Measurements from ENCODE around the gene BDH1. TPM values are rescaled to one million over a fixed set of nuclear protein-coding genes. Genes with fewer than 3 reads are reported as not detected.

The BDH1 gene
- total and polyA plus RNA-seq, 12 donors: 5.7 to 31.1 (median 11.5) TPM

- no peaks in the 10 kb centered on the region for H3K4me1 ChIP-seq (replicated peaks in 1 of 2)
- H3K36me3 ChIP-seq (replicated peaks in 1 of 2): no peaks in the 10 kb centered on the region
- intact Hi-C loops (cut with DNase I): loop anchor here in 1 of 2 donors (5.0 kb wide), 1 partner anchor 72 kb away; no protein-coding TSS in a partner anchor
- WGBS, 4 donors: 61 to 65% (median 63%) methylated on average over 12 of the region's 12 CpGs
- no peak for DNase-seq
- H3K9me3 ChIP-seq (replicated peaks in 1 of 3): no peaks in the 10 kb centered on the region
- H3K4me3 ChIP-seq: no peak overlapping the region
- no peak for TF ChIP-seq POLR2A (IDR thresholded peaks at IDR 0.05)
- no peak for TF ChIP-seq CTCF (IDR thresholded peaks at IDR 0.05)
- no peak overlapping the region for H3K27ac ChIP-seq
- H3K27me3 ChIP-seq: no peaks in the 10 kb centered on the region
These were observed 39.9 kb upstream of the BDH1 start for GRCh38 chr3:197595470-197596185.

- Histone ChIP-seq H3K9me3 (replicated peaks in 1 of 3) (no peaks in the 10 kb centered on the region), H3K4me1 (replicated peaks in 1 of 2) (no peaks in the 10 kb centered on the region), H3K4me3 (no peak overlapping the region), H3K27me3 (no peaks in the 10 kb centered on the region), H3K36me3 (replicated peaks in 1 of 2) (no peaks in the 10 kb centered on the region), H3K27ac (no peak overlapping the region)
- no peak for DNase-seq
- WGBS, 4 donors: 71 to 82% (median 74%) methylated on average over 9 of the region's 9 CpGs
- intact Hi-C loops (cut with DNase I): no loop called here
- TF ChIP-seq CTCF (IDR thresholded peaks at IDR 0.05) (no peak), POLR2A (IDR thresholded peaks at IDR 0.05) (no peak)
These were observed 37.2 kb upstream of the BDH1 start for GRCh38 chr3:197593046-197593380.

GRCh38 chr3:197592361-197593045, 36.7 kb upstream of the BDH1 start:
- H3K27ac ChIP-seq: no peak overlapping the region
- H3K4me1 ChIP-seq (replicated peaks in 1 of 2): no peaks in the 10 kb centered on the region
- H3K27me3 ChIP-seq: no peaks in the 10 kb centered on the region
- no peak overlapping the region for H3K4me3 ChIP-seq
- no peaks in the 10 kb centered on the region for H3K36me3 ChIP-seq (replicated peaks in 1 of 2)
- TF ChIP-seq POLR2A (IDR thresholded peaks at IDR 0.05) (no peak), CTCF (IDR thresholded peaks at IDR 0.05) (no peak)
- WGBS, 4 donors: 82 to 87% (median 84%) methylated on average over 18 of the region's 18 CpGs
- intact Hi-C loops (cut with DNase I): no loop called here
- no peaks in the 10 kb centered on the region for H3K9me3 ChIP-seq (replicated peaks in 1 of 3)
- no peak for DNase-seq

GRCh38 chr3:197591816-197592215, 36.0 kb upstream of the BDH1 start:
- intact Hi-C loops (cut with DNase I): no loop called here

More at GRCh38 chr3:197591816-197592215, 36.0 kb upstream of the BDH1 start:
- Histone ChIP-seq H3K4me3 (no peak overlapping the region), H3K9me3 (replicated peaks in 1 of 3) (no peaks in the 10 kb centered on the region), H3K27ac (no peak overlapping the region), H3K27me3 (no peaks in the 10 kb centered on the region), H3K36me3 (replicated peaks in 1 of 2) (no peaks in the 10 kb centered on the region), H3K4me1 (replicated peaks in 1 of 2) (no peaks in the 10 kb centered on the region)
- DNase-seq: no peak
- TF ChIP-seq POLR2A (IDR thresholded peaks at IDR 0.05) (no peak), CTCF (IDR thresholded peaks at IDR 0.05) (no peak)
- WGBS, 4 donors: 78 to 98% (median 93%) methylated on average over 6 of the region's 6 CpGs
